Activated T-cell treated with anti-CD3 and anti-CD28 coated beads, Interleukin-2, amount 50 U/mL, for 24 hours (primary cell): ENCODE data around the gene STEAP2.
"Not testable (repeated sequence)": the region's sequence is repeated elsewhere in the genome, so short reads cannot be mapped to it uniquely, and the experiment has no call there.

ENCODE experiments used
- DNase-seq: peaks from one replicate; pipeline ENCODE4 v3.0.0-alpha.2; 2020
- H3K27ac Mint-ChIP-seq: 2 replicates; pipeline ENCODE4 v1.8.0; 2020; ENCODE audit warnings: mild to moderate bottlenecking, mixed read lengths
- H3K27me3 Mint-ChIP-seq: 2 replicates; pipeline ENCODE4 v1.8.0; 2020; ENCODE audit warnings: mixed read lengths
- H3K36me3 Mint-ChIP-seq: 2 replicates; pipeline ENCODE4 v1.8.0; 2020; ENCODE audit warnings: low read depth, mixed read lengths
- H3K4me1 Mint-ChIP-seq: 2 replicates; pipeline ENCODE4 v1.8.0; 2020; ENCODE audit warnings: low read depth, mixed read lengths
- H3K4me3 Mint-ChIP-seq: 2 replicates; pipeline ENCODE4 v1.8.0; 2020; ENCODE audit warnings: mild to moderate bottlenecking, moderate library complexity, mixed read lengths
- H3K9me3 Mint-ChIP-seq: 2 replicates; pipeline ENCODE4 v1.8.0; 2020; ENCODE audit warnings: mixed read lengths

STEAP2 gene

GRCh38 chr7:90181485-90181884 lies 30.1 kb upstream of the STEAP2 start:
- H3K9me3 Mint-ChIP-seq: no peaks in the 10 kb centered on the region
- H3K36me3 Mint-ChIP-seq: no peaks in the 10 kb centered on the region
- peaks cover 25% of the 10 kb centered on the region for H3K4me1 Mint-ChIP-seq
- peaks cover 4% of the 10 kb centered on the region for H3K27me3 Mint-ChIP-seq
- no peak overlapping the region for H3K4me3 Mint-ChIP-seq
- no peak overlapping the region for H3K27ac Mint-ChIP-seq
- DNase-seq: no peak

DNA sequence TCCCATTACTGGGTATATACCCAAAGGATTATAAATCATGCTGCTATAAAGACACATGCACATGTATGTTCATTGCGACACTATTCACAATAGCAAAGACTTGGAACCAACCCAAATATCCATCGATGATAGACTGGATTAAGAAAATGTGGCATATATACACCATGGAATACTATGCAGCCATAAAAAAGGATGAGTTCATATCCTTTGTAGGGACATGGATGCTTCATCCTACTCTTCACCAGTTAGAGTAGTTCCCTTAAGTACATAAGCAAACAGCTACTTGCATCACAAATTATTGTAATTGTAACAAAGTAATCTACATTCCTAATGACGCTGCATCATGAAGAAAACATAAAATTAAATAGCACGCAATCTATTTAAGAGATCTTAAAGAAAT lies 25.2 kb upstream of the STEAP2 start:
- H3K9me3 Mint-ChIP-seq, H3K27me3 Mint-ChIP-seq, H3K4me3 Mint-ChIP-seq, H3K4me1 Mint-ChIP-seq, DNase-seq, H3K36me3 Mint-ChIP-seq, H3K27ac Mint-ChIP-seq: not testable (repeated sequence)

- H3K27ac Mint-ChIP-seq: no peak overlapping the region
Observed at GRCh38 chr7:90187507-90188050, 24.0 kb upstream of the STEAP2 start.

GRCh38 chr7:90188281-90188680 lies 23.3 kb upstream of the STEAP2 start:
- Mint-ChIP-seq H3K27ac (no peak overlapping the region), H3K36me3 (no peaks in the 10 kb centered on the region), H3K4me3 (no peak overlapping the region), H3K9me3 (peaks cover 22% of the 10 kb centered on the region), H3K27me3 (peaks cover 2% of the 10 kb centered on the region), H3K4me1 (peaks cover under 1% of the 10 kb centered on the region)
- no peak for DNase-seq

More at GRCh38 chr7:90187507-90188050, 24.0 kb upstream of the STEAP2 start:
- H3K36me3 Mint-ChIP-seq: no peaks in the 10 kb centered on the region
- no peak overlapping the region for H3K4me3 Mint-ChIP-seq
- peaks cover 15% of the 10 kb centered on the region for H3K9me3 Mint-ChIP-seq
- DNase-seq: no peak
- H3K27me3 Mint-ChIP-seq: peaks cover 2% of the 10 kb centered on the region
- peaks cover 2% of the 10 kb centered on the region for H3K4me1 Mint-ChIP-seq

- H3K36me3 Mint-ChIP-seq: no peaks in the 10 kb centered on the region
- H3K9me3 Mint-ChIP-seq: peaks cover 23% of the 10 kb centered on the region
- DNase-seq: no peak
- no peak overlapping the region for H3K4me3 Mint-ChIP-seq
- no peak overlapping the region for H3K27ac Mint-ChIP-seq
- H3K27me3 Mint-ChIP-seq: peaks cover 2% of the 10 kb centered on the region
- H3K4me1 Mint-ChIP-seq: no peaks in the 10 kb centered on the region
Observed at GRCh38 chr7:90190995-90191394, 20.5 kb upstream of the STEAP2 start.

GRCh38 chr7:90191648-90192047 lies 19.9 kb upstream of the STEAP2 start:
- no peak overlapping the region for H3K4me3 Mint-ChIP-seq

DNA sequence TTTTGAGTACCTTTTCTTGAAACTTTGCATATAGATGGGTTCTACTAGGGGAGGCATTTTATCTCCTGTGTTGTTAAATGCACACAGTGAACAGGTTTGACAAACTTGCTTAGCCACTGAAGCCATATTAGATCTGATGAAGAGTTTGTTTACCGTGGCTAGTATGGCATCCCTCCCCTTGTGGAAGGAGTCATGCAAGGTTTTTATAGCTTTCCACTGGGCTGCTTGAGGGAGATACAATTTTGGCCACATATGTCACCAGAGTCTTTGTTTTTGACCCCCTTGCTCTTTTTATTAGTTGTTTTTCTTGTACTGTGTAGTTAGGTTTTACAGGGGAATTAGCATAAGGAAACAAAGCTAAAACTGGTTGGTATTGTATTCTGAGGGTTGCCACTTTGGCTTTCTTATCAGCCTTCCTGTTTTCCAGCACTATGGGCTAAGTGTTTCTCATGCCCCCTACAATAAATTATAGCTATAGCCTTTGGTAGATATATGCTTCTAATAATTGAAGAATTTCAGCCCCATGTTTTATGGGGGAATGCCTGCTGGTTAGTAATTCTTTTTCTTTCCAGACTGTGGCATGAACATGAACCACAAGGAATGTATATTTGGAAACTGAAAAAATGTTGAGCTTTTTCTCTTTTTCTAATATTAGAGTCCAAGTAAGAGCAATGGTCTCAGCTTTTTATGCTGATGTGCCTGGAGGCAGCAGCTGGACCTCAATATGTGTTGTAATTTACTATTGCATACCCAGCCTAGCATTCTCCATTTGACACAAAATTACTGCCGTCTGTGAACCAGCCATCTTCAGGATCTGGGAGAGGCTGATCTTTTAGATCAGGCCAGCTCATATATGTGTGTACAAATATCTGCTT lies 18.4 kb upstream of the STEAP2 start:
- H3K4me1 Mint-ChIP-seq: no peaks in the 10 kb centered on the region
- no peak for DNase-seq
- peaks cover 2% of the 10 kb centered on the region for H3K27me3 Mint-ChIP-seq
- H3K36me3 Mint-ChIP-seq: no peaks in the 10 kb centered on the region
- H3K9me3 Mint-ChIP-seq: peaks cover 23% of the 10 kb centered on the region
- H3K27ac Mint-ChIP-seq: no peak overlapping the region
- H3K4me3 Mint-ChIP-seq: no peak overlapping the region

More at GRCh38 chr7:90191648-90192047, 19.9 kb upstream of the STEAP2 start:
- DNase-seq: no peak
- Mint-ChIP-seq H3K27ac (no peak overlapping the region), H3K36me3 (no peaks in the 10 kb centered on the region), H3K27me3 (peaks cover 2% of the 10 kb centered on the region), H3K9me3 (peaks cover 23% of the 10 kb centered on the region), H3K4me1 (no peaks in the 10 kb centered on the region)

DNA sequence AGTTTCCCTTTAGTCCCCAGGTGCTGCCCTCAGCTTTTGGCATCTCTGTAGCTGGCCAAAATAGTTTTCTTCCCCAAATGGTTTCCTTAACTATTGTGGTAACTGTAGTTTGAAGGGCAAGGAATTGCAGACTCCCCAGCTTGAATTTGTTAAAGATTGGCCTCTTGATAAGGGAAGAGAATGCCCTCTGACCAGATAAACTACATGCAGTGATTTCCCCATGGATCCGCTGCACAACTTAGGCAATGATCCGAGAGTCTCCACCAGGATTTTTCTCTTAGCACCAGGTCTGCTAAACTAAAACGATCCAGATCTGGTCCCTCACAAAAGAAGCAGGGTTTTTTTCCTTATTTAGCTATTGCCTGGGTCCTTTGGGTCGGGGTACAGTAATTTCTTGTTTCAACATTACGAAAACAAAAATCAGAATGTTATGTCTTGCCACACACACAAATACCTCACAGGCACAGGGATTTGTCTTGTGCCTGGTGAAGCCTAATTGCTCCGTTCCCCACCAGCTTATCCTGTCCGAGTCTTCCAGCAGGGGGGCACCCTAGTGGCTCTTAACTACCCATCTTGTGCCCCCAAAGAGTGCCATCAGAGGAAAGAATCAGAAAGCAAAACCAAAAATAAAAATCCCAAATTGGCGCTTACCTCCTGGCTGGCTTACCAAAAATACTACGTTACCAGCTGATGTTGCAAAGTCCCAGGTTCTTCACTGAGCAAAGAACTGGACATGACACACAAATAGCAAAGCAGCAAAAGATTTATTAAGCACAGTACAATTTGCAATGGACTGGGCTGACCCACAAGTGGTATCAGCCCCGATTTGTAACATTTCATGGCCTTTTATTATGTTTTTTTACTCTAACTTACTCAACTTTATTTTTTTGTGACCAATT lies 16.4 kb upstream of the STEAP2 start:
- Mint-ChIP-seq H3K4me1 (no peaks in the 10 kb centered on the region), H3K27ac (no peak overlapping the region), H3K4me3 (no peak overlapping the region), H3K36me3 (no peaks in the 10 kb centered on the region), H3K9me3 (peaks cover 20% of the 10 kb centered on the region), H3K27me3 (no peaks in the 10 kb centered on the region)
- DNase-seq: no peak

- Mint-ChIP-seq H3K4me3 (no peak overlapping the region), H3K36me3 (no peaks in the 10 kb centered on the region), H3K27ac (no peak overlapping the region), H3K4me1 (no peaks in the 10 kb centered on the region), H3K27me3 (peaks cover 3% of the 10 kb centered on the region), H3K9me3 (peaks cover 2% of the 10 kb centered on the region)
- DNase-seq: no peak
Observed at GRCh38 chr7:90201500-90202195, 9.9 kb upstream of the STEAP2 start.

DNA sequence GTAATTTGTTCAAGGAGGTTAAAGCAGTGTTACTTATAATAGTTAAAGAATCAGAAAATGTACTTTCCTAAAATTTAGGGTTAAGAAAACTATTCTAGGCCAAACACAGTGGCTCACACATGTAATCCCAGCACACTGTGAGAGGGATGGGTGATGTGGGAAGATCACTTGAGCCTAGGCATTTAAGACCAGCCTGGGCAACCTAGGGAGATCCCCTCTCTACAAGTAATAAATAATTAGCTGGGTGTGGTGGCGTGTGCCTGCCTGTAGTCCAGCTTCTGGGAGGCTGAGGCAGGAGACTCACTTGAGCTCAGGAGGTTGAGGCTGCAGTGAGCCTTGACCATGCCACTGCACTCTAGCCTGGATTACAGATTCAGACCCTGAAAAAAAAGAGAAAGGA lies 3.6 kb upstream of the STEAP2 start:
- Mint-ChIP-seq H3K27ac (no peak overlapping the region), H3K36me3 (no peaks in the 10 kb centered on the region), H3K27me3 (peaks cover 9% of the 10 kb centered on the region), H3K4me1 (peaks cover 5% of the 10 kb centered on the region), H3K4me3 (no peak overlapping the region), H3K9me3 (peaks cover 2% of the 10 kb centered on the region)
- no peak for DNase-seq

DNA sequence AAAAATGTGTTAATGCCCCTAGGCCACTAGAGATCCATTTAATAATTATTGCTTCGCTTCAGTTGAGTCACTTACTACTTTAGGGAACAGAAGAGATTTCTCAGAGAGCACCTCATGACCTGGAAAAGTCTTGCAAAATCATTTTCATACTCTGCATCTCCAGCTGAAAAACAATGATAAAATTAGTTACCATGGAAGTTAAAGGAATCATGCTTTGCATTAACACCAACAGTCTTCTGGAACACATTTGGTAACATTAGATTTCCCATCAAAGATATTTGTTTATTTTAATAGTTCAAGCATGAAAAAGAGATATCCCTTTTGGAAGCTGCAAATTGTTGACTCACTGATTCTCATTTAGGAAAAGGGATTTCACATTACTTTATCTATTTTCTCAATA lies 1.8 kb upstream of the STEAP2 start:
- DNase-seq: no peak
- H3K36me3 Mint-ChIP-seq: no peaks in the 10 kb centered on the region
- no peak overlapping the region for H3K27ac Mint-ChIP-seq
- H3K4me1 Mint-ChIP-seq: peaks cover 5% of the 10 kb centered on the region
- no peaks in the 10 kb centered on the region for H3K9me3 Mint-ChIP-seq
- H3K27me3 Mint-ChIP-seq: peaks cover 9% of the 10 kb centered on the region
- H3K4me3 Mint-ChIP-seq: no peak overlapping the region

DNA sequence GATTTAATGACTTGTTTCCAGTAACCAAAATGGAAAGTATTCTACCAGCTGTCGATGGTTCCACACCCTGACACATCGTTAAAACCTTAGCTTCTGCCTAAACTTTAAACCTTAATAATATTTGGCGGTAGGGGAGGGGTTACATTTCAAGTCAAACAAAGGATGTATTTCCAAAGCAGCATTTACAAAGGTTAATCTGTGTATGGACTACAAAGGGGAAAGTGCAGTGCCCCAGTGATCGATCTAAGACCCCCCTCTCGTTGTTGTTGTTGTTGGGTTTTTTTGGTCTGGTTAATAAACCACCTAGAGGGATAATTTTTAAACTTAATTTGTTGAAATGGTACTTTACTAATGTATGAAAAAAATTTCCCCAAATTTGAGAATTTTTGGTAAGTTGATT lies 1.1 kb upstream of the STEAP2 start:
- no peak for DNase-seq
- Mint-ChIP-seq H3K36me3 (no peaks in the 10 kb centered on the region), H3K9me3 (no peaks in the 10 kb centered on the region), H3K4me3 (no peak overlapping the region), H3K4me1 (peaks cover 5% of the 10 kb centered on the region), H3K27me3 (peaks cover 9% of the 10 kb centered on the region), H3K27ac (no peak overlapping the region)

- Mint-ChIP-seq H3K4me3 (no peak overlapping the region), H3K27ac (no peak overlapping the region), H3K36me3 (no peaks in the 10 kb centered on the region), H3K9me3 (no peaks in the 10 kb centered on the region), H3K27me3 (peaks cover 9% of the 10 kb centered on the region), H3K4me1 (peaks cover 5% of the 10 kb centered on the region)
- no peak for DNase-seq
Observed at GRCh38 chr7:90210981-90211380, 559 bp upstream of the STEAP2 start.

- Mint-ChIP-seq H3K9me3 (no peaks in the 10 kb centered on the region), H3K4me1 (peaks cover 5% of the 10 kb centered on the region), H3K36me3 (no peaks in the 10 kb centered on the region), H3K4me3 (no peak overlapping the region), H3K27me3 (peaks cover 12% of the 10 kb centered on the region), H3K27ac (no peak overlapping the region)
- no peak for DNase-seq
Observed at GRCh38 chr7:90212149-90212495, 582 bp downstream of the STEAP2 start.
